Cardiac muscle cell (in vitro differentiated cells and primary cell): ENCODE data around the gene GTPBP6. TPM values are rescaled to one million over a fixed set of nuclear protein-coding genes. Genes with fewer than 3 reads are reported as not detected.

Experiments used
- DNase-seq, 2 donors: peaks; one replicate each; pipeline versions ENCODE4 v3.0.0 to v3.0.0-alpha.2; 2010 to 2017; ENCODE audit warnings: low read depth in 1 of 2, low spot score in 1 of 2
- H3K27ac ChIP-seq: fragments of 200-600 bp; sonication (generic); 2 replicates; pipeline ENCODE4 v1.5.1; 2016
- H3K27me3 ChIP-seq: fragments of 200-600 bp; sonication (generic); 2 replicates; pipeline ENCODE4 v1.6.0; 2016; ENCODE audit warnings: control low read depth
- H3K36me3 ChIP-seq: fragments of 200-600 bp; sonication (generic); 2 replicates; pipeline ENCODE4 v1.5.1; 2016; ENCODE audit warnings: control low read depth
- H3K4me1 ChIP-seq: fragments of 200-600 bp; sonication (generic); 2 replicates; pipeline ENCODE4 v1.8.1; 2017; ENCODE audit warnings: low read depth, mild to moderate bottlenecking, mixed run types
- H3K4me3 ChIP-seq: fragments of 200-600 bp; sonication (generic); 2 replicates; pipeline ENCODE4 v1.5.1; 2016; ENCODE audit warnings: mild to moderate bottlenecking
- H3K9me3 ChIP-seq: fragments of 200-600 bp; sonication (generic); 2 replicates; pipeline ENCODE4 v1.5.1; 2017; ENCODE audit warnings: low read depth, mild to moderate bottlenecking, control low read depth
- polyA plus RNA-seq: library from polyadenylated mRNA; unstranded; fragments of >200 nt; fragmentation: Nextera tagmentation; extraction: Ambion mirVana; gene quantifications from 2 replicates; pipeline ENCODE4 v1.2.1, GENCODE V29; 2016
- total RNA-seq: library from RNA; depleted of rRNA; stranded (reverse); fragments of >200 nt; gene quantifications from 2 replicates; pipeline ENCODE4 v1.2.3, GENCODE V29; 2016
- TF ChIP-seq, protein P1 (sequence below): IDR thresholded peaks from 2 replicates; pipeline ENCODE4 v1.5.1; 2012; ENCODE audit warnings: low read depth, mild to moderate bottlenecking, low read length

The GTPBP6 gene, protein sequence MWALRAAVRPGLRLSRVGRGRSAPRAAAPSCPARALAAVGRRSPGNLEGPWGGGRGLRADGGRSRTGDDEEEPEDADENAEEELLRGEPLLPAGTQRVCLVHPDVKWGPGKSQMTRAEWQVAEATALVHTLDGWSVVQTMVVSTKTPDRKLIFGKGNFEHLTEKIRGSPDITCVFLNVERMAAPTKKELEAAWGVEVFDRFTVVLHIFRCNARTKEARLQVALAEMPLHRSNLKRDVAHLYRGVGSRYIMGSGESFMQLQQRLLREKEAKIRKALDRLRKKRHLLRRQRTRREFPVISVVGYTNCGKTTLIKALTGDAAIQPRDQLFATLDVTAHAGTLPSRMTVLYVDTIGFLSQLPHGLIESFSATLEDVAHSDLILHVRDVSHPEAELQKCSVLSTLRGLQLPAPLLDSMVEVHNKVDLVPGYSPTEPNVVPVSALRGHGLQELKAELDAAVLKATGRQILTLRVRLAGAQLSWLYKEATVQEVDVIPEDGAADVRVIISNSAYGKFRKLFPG
- 54.5 and 60.9 TPM in 2 replicates for total RNA-seq
- polyA plus RNA-seq = 59.2 and 79.2 TPM in 2 replicates

DNA sequence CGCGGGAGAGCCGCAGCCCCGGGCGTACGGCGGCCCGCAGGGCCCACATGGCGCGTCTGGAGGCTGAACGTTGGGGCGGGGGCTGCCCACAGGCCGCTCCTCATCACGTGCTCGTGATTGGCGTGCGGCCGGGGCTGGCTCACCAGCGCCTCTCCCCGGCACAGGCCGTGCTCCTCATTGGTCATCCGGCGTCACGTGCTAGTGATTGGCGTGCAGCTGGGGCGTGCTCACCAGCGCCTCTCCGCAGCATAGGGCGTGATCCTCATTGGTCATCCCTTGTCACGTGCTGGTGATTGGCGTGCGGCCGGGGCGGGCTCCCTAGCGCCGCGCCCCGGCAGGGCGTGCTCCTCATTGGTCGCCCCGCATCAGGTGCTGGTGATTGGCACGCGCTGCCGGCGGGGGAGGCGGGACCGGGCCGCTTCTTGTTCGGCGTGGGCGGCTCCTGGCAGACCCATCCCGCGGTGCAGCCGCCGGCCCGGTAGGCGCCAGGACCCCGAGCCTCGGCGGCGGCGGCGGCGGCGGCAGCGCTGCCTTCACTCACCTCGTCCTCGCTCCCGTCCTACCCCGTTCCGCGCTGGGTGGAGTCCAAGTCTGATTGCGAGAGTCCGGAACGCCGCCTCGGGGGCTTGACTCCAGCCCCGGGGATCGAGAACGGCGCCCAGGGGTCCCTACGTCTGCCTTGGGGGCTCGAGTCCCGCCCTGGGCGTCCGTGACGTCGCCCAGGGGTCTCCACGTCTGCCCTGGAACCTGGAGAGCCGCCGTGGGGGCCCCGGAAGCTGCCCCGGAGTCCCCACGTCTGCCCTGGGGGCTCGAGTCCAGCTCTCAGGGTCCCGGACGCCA lies at the start of gene GTPBP6:
Gene GTPBP6, minus strand, starts transcription at position 58 of the 840 bp plus-strand sequence. Its CDS starts 9 bp downstream, at position 49.
- TF ChIP-seq, protein P1, sequence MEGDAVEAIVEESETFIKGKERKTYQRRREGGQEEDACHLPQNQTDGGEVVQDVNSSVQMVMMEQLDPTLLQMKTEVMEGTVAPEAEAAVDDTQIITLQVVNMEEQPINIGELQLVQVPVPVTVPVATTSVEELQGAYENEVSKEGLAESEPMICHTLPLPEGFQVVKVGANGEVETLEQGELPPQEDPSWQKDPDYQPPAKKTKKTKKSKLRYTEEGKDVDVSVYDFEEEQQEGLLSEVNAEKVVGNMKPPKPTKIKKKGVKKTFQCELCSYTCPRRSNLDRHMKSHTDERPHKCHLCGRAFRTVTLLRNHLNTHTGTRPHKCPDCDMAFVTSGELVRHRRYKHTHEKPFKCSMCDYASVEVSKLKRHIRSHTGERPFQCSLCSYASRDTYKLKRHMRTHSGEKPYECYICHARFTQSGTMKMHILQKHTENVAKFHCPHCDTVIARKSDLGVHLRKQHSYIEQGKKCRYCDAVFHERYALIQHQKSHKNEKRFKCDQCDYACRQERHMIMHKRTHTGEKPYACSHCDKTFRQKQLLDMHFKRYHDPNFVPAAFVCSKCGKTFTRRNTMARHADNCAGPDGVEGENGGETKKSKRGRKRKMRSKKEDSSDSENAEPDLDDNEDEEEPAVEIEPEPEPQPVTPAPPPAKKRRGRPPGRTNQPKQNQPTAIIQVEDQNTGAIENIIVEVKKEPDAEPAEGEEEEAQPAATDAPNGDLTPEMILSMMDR = peak; percentile 13
- peak within 1 kb of the TSS; percentile 93 for H3K27ac ChIP-seq
- H3K4me1 ChIP-seq = peaks cover 6% of the 10 kb centered on the region
- H3K4me3 ChIP-seq = peak within 1 kb of the TSS; percentile 85
- no peaks in the 10 kb centered on the region for H3K9me3 ChIP-seq
- H3K27me3 ChIP-seq = no peaks in the 10 kb centered on the region
- peak; percentile 99 to 100 for DNase-seq
- H3K36me3 ChIP-seq = no peaks in the 10 kb centered on the region

DNA sequence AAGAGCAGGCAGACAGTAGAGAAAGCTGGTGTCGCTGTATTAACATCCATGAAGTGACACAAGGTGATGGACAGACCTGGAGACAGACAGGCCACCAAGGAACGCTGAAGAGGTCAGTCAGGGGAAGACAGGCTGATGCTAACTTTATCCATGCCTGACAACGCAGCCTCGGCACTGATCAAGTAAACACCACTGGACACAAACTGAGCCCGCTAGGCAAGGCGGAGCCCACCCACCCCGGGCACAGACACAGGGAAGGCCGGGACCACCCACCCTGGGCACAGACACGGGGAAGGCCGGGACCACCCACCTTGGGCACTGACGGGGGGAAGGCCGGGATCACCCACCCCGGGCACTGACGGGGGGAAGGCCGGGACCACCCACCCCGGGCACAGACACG lies 49.3 kb upstream of the GTPBP6 start:
- no peaks in the 10 kb centered on the region for H3K9me3 ChIP-seq
- H3K36me3 ChIP-seq = no peaks in the 10 kb centered on the region
- H3K27me3 ChIP-seq = no peaks in the 10 kb centered on the region
- peaks cover 52% of the 10 kb centered on the region for H3K4me1 ChIP-seq
- TF ChIP-seq, protein P1 = no peak
- DNase-seq = no peak
- H3K4me3 ChIP-seq = no peak overlapping the region
- H3K27ac ChIP-seq = peak overlapping the region; percentile 97

DNA sequence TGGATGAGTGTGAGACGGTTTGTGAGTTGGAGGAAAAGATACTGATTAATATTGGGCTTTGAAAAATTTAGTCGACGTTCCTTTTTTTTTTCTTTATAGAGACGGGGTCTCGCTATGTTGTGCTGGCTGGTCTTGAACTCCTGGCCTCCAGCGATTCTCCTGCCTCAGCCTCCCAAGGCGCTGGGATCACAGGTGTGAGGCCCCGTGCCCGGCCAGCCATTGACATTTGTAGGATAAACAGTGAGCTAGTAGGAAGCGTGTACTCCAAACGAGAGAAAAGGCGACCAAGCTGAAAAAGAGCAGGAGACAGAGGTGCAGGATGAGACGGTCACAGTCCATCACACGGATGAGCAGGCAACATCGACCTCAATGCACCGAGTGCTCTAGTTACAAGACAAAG lies 48.8 kb upstream of the GTPBP6 start:
- Histone ChIP-seq H3K9me3 (no peaks in the 10 kb centered on the region), H3K4me3 (no peak overlapping the region), H3K36me3 (no peaks in the 10 kb centered on the region), H3K27ac (peak overlapping the region; percentile 97), H3K4me1 (peaks cover 49% of the 10 kb centered on the region), H3K27me3 (no peaks in the 10 kb centered on the region)
- TF ChIP-seq, protein P1 = no peak
- no peak for DNase-seq

DNA sequence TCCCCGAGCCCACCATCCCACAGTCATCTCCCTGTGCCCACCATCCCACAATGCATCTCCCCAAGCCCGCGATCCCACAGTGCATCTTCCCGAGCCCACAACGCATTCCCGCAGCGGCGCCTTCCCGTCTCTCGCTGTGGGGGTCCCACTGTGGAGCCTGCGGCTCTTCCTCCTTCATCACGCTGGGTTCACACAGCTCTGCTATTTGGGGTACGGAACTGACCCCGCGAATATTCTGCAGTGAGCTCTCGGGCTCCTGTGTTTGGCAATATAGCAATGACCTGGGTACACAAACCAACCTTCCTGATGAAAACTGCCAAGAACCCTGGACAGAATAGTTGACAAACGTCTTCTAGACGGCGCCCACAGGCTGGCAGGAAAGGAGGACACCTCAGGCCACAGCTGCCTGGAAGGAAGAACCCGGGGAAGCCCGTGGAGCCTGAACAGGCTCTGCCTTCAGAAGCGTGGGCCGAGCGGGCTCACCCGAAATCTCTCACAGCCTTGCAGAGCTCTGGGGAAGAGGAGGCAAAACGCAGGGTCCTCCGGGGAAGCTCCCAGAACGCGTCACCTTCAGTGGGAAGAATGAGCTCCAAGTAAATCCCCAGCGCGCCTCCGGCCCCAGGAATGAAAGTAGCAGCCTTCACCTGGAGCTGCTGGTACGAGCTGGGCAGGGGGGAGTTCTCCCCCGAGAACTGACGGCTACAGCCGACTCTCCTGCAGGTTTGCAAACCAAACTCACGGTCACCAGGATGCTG lies 45.2 kb upstream of the GTPBP6 start:
- H3K27me3 ChIP-seq = no peaks in the 10 kb centered on the region
- peaks cover 14% of the 10 kb centered on the region for H3K4me1 ChIP-seq
- H3K9me3 ChIP-seq = no peaks in the 10 kb centered on the region
- no peak overlapping the region for H3K4me3 ChIP-seq
- peaks cover 7% of the 10 kb centered on the region for H3K36me3 ChIP-seq
- no peak overlapping the region for H3K27ac ChIP-seq
- DNase-seq = no peak
- TF ChIP-seq, protein P1 = no peak
